Sigmoid colon (tissue), 3 donors: Measurements from ENCODE around the gene P3R3URF.

ENCODE experiments used
- CTCF ChIP-seq, 4 experiments: fragments of 450-650 bp in 3 of 4; fragments of 200-600 bp in 1 of 4; IDR thresholded peaks; one replicate each; pipeline ENCODE4 v1.5.1; 2016 to 2019; ENCODE audit warnings: antibody characterized with exemption in 4 of 4, mild to moderate bottlenecking in 3 of 4, moderate library complexity in 2 of 4
- POLR2A ChIP-seq, 2 donors: fragments of 450-650 bp; IDR thresholded peaks; one replicate each; pipeline ENCODE4 v1.6.1; 2016; ENCODE audit warnings: antibody characterized with exemption in 2 of 2, mild to moderate bottlenecking in 2 of 2, moderate library complexity in 2 of 2

- TF ChIP-seq CTCF (IDR thresholded peaks at IDR 0.05) (no peak), POLR2A (IDR thresholded peaks at IDR 0.05) (no peak)
Observed at GRCh38 chr1:46224966-46225365, 48.7 kb upstream of the P3R3URF start.
